ENCODE results near the gene DNAH3.

GRCh38 chr16:21175397-21175796, 24.8 kb upstream of the DNAH3 start:
- no peak for TF ChIP-seq CTCF (IDR thresholded peaks at IDR 0.05)
- no peak for TF ChIP-seq HOXA7 (CRISPR knock-in tag; IDR thresholded peaks at IDR 0.05)
- TF ChIP-seq MAX (IDR thresholded peaks at IDR 0.05) = no peak
- TF ChIP-seq EP300 (IDR thresholded peaks at IDR 0.05) = no peak
- no peak for TF ChIP-seq FOSB (CRISPR knock-in tag; IDR thresholded peaks at IDR 0.05)
- TF ChIP-seq SMC3 (IDR thresholded peaks at IDR 0.05) = no peak
- no peak for TF ChIP-seq ESRRA (IDR thresholded peaks at IDR 0.05; ENCODE audit: borderline replicate concordance, low read length)
- TF ChIP-seq CEBPB (IDR thresholded peaks at IDR 0.05) = no peak
